Spleen (tissue), 7 donors: ENCODE data around the gene CEACAM4.

ENCODE experiments used
- CTCF ChIP-seq, 11 experiments: fragments of 200-600 bp in 7 of 11; fragments of 450-650 bp in 4 of 11; sonication (generic) in 4 of 11; IDR thresholded peaks in 8 of 11; conservative IDR thresholded peaks in 3 of 11; 1 replicate in 7 of 11; 2 replicates in 4 of 11; pipeline versions ENCODE4 v1.4.0 to v1.8.0; 2016 to 2021; ENCODE audit warnings: antibody characterized with exemption in 11 of 11, inconsistent platforms in 4 of 11, mild to moderate bottlenecking in 1 of 11
- POLR2A ChIP-seq, 3 donors: fragments of 450-650 bp; IDR thresholded peaks; one replicate each; pipeline ENCODE4 v1.5.1; 2017; ENCODE audit warnings: antibody characterized with exemption in 3 of 3, mild to moderate bottlenecking in 1 of 3
- POLR2AphosphoS5 ChIP-seq, 3 donors: sonication (generic); formaldehyde crosslinking; IDR thresholded peaks; one replicate each; pipeline ENCODE4 v1.5.1; 2017; ENCODE audit warnings: antibody characterized with exemption in 3 of 3
- donor health status: DM: no; HTN: no; CAD: no; lungs with moderate emphysema.
- donor health status: DM: no; HTN: no; CAD: no.
- donor health status: DM: no; HTN: no; CAD: no.

- TF ChIP-seq POLR2A (IDR thresholded peaks at IDR 0.05): no peak
- no peak for TF ChIP-seq CTCF (IDR thresholded peaks at IDR 0.05 in 8 of 11, conservative IDR thresholded peaks at IDR 0.05 in 3 of 11)
- TF ChIP-seq POLR2AphosphoS5 (IDR thresholded peaks at IDR 0.05): no peak
These were observed 30.3 kb upstream of the CEACAM4 start for GRCh38 chr19:41657157-41657556.
